NOMO-1 treated with dmso at 0.1 percent for 144 hours (cell line): ENCODE results near the gene SIAH1.
A peak's percentile ranks its signal among the peaks of the same experiment; 100 is the strongest.
"Not testable (repeated sequence)": the region's sequence is repeated elsewhere in the genome, so short reads cannot be mapped to it uniquely, and the experiment has no call there.

Source experiments
- DNase-seq: peaks from one replicate; lab custom pipeline; 2025; ENCODE audit not compliant: unreplicated experiment; lab: John Stamatoyannopoulos, UW

Gene SIAH1

GRCh38 chr16:48393485-48394354, 8.5 kb upstream of the SIAH1 start:
- DNase-seq: no peak

- no peak for DNase-seq
These were observed 7.2 kb upstream of the SIAH1 start for GRCh38 chr16:48392407-48392806.

GRCh38 chr16:48386559-48387312, 1.5 kb upstream of the SIAH1 start:
- no peak for DNase-seq

GRCh38 chr16:48384520-48385252, 527 bp downstream of the SIAH1 start:
- DNase-seq: no peak

- no peak for DNase-seq
These were observed 1.2 kb downstream of the SIAH1 start for GRCh38 chr16:48383877-48384519.

- no peak for DNase-seq
These were observed 2.0 kb downstream of the SIAH1 start for GRCh38 chr16:48383009-48383876.

GRCh38 chr16:48382131-48382530, 3.1 kb downstream of the SIAH1 start:
- no peak for DNase-seq

- no peak for DNase-seq
These were observed 4.0 kb downstream of the SIAH1 start for GRCh38 chr16:48381201-48381600.

GRCh38 chr16:48378836-48379235, 6.4 kb downstream of the SIAH1 start:
- DNase-seq: peak; percentile 30

GRCh38 chr16:48378276-48378675, 6.9 kb downstream of the SIAH1 start:
- DNase-seq: no peak

GRCh38 chr16:48377301-48377700, 7.9 kb downstream of the SIAH1 start:
- DNase-seq: not testable (repeated sequence)

GRCh38 chr16:48374255-48374654, 11.0 kb downstream of the SIAH1 start:
- DNase-seq: no peak

- DNase-seq: no peak
These were observed 11.8 kb downstream of the SIAH1 start for GRCh38 chr16:48373258-48374029.

- DNase-seq: no peak
These were observed 12.5 kb downstream of the SIAH1 start for GRCh38 chr16:48372744-48373143.

- DNase-seq: no peak
These were observed 13.8 kb downstream of the SIAH1 start for GRCh38 chr16:48371393-48371780.

- DNase-seq: not testable (repeated sequence)
These were observed 14.4 kb downstream of the SIAH1 start for GRCh38 chr16:48370668-48371392.

- no peak for DNase-seq
These were observed 15.0 kb downstream of the SIAH1 start for GRCh38 chr16:48370229-48370628.

- no peak for DNase-seq
These were observed 15.4 kb downstream of the SIAH1 start for GRCh38 chr16:48369765-48370164.
